Pulmonary artery endothelial cell (primary cell): ENCODE measurements around the gene C17orf50. TPM values are rescaled to one million over a fixed set of nuclear protein-coding genes. Genes with fewer than 3 reads are reported as not detected.

Experiments used
- DNase-seq: peaks from one replicate; pipeline ENCODE4 v3.0.0-alpha.2; 2011; ENCODE audit warnings: low read depth, low spot score
- total RNA-seq: library from RNA; depleted of rRNA; stranded (reverse); fragments of >200 nt; gene quantifications from 2 replicates; pipeline ENCODE4 v1.2.3, GENCODE V29; 2014

Gene C17orf50
- total RNA-seq, 1 donor from 2014 or later, result not detected

DNA sequence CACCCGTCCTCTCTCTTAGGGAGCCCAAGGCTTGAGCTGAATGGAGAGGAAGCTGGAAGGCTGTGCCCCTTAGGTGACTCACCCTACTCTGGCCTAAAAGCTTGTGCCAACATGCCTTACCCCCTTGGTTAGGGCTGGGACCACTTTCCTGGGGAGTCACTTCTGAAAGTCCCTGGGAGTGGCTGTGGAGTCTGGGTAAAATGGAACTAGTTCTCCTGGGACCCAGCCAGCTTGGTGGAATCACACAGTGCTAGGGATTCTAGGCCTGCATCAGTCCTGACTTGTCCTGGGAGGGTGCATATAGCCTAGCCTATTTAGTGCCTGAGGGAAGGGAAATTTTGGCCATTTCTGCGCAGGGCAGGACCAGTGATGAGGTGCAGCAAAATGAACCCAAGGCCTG is 24.2 kb downstream of the C17orf50 start:
- no peak for DNase-seq

DNA sequence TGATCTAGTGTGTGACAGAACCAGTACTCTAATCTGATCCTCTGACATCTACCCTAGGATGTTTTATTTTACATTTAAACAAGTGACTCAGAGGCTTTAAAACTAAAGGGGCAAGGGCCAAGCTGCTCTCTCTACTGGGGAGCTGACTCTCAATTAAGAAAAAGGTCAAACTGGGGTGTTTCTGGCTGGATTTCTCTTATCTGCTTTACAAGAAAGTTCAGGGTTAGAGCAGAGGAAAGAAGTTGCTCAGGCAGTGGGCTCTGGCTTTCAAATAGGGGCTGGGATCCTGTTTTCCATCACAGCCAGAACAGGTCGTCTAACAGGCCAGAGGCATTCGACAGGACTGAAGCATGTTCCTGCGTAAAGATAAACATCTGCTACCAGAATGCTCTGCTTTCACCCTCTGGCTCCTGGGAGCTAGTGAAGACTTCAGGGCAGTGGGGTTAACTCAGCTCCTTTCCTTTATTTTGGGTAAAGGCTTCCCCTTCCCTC is 26.3 kb downstream of the C17orf50 start:
- no peak for DNase-seq

DNA sequence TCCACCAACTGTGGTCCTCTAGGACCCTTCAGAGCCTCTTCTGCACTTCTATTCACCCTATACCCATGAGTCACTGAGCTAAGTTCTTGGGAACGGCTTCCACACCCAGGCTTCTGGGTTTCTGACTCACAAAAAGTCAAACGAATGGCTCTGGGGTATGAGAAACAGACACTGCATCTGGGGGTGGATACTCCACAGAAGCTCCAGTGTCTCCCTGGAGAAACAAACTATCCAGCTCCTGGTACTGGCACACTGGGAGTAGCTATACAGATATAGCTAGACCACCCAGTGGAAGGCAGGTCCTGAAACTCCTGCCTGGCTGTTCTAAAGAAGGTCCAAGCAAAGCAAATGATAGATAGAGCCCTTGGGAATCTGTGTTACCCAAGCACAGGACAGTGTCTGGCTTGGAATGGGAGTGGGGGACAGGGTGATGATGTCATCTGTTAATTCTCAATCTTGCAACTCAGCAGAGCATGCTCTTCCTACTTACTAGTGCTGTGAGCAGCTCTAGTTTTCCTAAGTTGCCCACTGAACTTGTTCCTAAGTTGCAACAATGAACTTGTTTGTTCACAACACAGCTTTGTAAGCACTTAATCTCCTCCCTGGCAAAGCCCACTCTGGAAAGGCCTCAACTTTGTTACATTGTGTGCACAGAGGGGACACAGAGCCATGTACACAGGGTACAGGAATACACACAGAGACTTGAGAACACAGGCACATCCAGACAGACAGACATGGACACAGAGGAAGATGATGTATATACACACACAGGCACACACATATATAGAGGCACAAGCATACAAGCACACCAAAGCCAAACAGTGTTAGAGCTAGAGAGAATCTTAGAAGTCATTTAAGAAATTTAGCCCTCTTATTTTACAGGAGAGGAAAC is 28.0 kb downstream of the C17orf50 start:
- DNase-seq, result no peak

DNA sequence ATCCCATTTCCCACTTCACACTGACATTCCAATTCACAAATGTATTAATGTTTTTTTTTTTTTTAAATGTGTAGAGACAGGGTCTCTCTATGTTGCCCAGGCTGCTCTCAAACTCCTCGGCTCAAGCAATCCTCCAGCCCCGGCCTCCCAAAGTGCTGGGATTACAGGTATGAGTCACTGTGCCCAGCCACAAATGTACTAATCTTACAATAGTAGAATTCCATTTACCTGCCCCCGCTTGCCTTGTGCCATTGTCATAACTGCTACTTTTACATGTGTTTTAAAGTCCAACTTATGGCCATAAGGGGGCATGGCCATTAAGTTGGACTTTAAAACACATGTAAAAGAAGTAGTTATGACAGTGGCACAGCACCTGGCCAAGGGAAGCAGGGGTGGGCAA is 30.2 kb downstream of the C17orf50 start:
- DNase-seq, result no peak

DNA sequence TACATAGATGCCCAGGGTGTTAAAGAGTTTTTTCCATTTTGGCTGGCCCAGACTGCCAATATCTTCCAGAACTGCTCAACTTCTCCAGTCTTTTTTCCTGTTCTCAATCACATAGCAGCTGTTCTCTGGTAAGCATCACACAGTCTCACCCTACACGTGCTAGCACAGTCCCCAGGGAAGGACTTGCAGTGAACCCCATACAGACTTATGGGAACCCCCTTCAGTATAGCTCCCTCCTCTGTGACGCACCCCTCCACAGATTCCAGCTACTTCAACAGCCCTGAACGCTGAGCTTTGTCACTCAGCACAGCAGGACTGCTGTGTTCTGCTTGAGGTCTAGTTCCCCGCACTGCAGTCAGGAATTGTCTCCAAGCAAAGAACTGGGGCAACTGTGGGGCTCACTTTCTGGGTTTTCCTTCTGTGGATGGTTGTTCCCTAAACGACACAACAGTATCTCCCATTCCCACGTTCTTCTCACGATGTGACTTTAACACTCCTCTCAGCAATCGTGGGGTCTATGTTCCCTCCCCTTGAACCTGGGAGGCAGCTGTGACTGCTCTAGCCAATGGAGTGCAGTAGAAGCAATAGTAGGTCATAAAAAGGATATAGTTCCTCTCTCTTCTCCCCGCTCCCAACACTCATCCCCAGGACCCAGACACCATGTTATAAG is 31.1 kb downstream of the C17orf50 start:
- no peak for DNase-seq

DNA sequence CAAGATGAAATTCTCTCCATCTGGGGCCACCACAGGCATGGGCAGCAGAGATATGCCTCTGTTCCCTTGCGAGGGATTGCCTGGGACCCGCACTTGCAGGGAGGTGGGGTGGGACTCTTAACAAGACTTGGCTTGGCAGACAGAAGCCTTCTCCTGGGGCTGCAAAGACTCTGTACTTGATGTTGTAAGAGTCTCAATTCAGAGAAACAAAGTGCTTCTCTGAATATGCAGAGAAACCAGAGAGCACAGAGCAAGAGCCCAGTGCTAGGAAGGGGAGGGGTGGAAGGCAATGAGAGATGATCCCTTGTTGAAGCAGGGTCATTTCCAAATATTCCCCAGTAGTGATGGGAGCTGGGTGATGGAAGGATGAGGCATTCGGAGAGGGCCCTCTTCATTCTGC is 32.6 kb downstream of the C17orf50 start:
- DNase-seq, result no peak

DNA sequence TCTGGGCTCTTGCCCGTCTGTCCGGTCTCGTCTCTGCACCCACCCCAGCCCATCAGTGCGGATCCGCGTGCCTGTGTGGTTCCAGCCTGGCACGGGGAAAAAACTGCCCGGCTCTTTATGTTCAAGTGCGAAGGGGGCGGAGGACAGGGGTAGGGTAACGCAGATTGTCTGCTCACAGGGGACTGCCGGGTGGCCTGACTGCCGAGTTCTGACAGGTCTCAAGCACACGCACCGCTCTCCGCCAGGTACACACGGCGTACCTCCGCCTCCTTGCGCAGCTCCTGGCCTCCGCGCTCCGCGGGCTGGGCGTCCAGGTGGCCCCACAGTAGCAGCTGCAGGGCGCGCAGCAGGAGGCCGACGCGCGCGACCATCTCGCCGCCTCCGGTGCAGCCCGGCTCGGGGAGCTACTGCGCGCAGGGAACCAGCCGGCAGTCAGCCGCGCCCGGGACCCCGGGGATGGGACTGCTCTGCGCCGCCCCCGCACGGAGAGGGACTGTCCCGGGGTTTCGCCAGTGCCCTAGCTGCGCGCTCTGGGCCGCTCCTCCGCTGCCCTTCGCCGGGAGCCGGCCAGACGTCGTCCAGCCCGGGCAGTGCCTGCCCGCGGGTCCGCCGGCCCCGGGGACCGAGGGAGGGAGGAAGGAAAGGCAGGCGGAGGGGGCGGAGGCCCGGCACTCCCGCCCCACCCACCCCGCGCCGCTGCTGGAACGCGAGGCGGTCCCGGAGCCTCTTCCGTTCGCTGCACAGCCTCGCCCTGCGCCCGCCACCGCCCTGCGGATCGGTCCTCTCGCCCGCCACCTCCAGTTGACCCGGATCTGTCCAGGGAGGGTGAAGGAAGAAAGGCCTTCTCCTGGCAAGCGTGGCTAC is 34.6 kb downstream of the C17orf50 start, which contains the start of gene MMP28:
TSS of gene MMP28 (minus strand) at position 635 of the 864 bp plus-strand sequence. CDS start at position 371, 264 bp downstream.
- DNase-seq, result no peak

DNA sequence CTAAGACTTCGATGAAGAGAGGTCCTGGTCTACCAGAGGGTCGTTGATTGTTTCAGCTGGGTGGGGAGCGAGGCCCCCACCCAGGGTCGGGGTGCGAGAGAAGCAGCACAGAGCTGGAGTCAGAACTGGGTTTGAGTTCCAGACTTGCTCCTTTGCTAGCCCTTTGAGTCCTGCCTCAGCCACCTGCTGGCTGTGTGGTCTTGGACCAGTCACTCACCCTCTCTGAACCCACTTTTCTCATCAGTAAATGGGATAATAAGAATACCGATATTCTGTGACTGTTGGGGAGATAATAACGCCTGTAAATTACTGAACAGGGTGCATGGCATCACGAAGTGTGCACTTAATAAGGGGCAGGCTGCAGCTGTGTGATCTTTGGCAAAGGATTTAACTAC is 35.2 kb downstream of the C17orf50 start:
- DNase-seq, result no peak

DNA sequence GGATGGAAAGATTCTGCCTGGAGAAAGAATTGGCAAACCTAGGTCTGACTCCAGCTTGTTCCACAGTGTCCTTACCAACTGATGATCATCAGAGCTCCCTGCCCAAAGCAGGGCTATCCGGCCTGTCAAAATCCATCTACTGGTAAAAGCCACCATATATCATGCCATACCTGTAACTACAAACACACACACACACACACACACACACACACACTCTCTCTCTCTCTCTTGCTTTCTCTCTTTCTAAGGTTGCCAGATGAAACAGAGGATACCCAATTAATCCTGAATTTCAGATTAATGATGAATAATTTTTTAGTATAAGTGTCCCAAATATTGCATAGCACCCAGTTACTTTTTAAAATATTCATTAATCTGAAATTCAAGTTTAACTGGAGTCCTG is 36.3 kb downstream of the C17orf50 start:
- no peak for DNase-seq

DNA sequence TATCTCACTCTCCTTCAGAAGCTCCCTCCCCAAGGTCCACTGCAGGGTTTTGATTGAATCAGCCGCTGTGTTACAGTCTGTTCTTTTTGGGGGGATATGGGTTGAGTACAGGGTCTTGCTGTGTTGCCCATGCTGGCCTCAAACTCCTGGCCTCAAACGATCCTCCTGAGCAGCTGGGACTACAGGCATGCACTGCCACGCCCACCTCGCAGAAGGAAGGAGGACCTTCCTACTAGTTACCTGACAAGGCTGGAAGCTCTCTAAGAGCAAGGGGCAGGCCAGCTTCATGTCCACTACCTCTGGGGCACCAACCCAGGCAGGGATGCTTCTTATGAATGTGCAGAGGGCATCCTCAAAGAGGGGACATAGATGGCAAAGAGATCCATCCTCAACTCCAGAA is 36.7 kb downstream of the C17orf50 start:
- DNase-seq, result no peak

DNA sequence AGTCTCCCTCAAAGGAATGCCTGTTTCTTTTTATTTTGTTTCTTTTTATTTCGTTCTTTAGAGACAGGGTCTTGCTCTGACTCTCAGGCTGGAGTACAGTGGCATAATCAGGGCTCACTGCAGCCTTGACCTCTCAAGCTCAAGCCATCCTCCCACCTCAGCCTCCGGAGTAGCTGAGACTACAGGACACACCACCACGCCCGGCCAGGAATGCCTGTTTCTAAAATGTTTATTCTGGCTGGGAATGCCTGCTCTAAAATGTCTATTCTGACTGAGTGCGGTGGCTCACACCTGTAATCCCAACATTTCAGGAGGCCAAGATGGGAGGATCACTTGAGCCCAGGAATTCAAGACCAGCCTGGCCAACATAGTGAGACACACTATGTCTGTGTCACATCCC is 37.2 kb downstream of the C17orf50 start:
- DNase-seq, result no peak

DNA sequence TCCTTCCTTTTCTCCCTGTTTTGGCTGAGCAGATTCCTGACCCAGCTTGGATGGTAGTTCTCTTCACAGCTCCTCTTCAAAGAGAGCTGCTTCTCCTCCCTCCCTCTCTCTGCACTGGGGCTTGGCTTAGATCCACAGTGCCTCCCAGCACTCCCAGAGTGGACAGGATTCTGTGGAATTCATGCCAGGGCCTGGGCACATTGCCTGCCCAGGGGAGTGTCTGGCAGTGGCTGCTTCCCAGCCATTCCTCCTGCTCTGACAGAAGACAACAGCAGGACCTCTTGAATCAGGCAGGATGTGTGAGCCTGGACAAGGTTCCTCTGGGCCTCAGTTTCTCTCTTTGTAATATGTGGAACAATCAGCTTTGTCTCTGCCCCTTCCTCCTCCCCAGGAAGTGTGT is 39.3 kb downstream of the C17orf50 start:
- DNase-seq, result no peak

DNA sequence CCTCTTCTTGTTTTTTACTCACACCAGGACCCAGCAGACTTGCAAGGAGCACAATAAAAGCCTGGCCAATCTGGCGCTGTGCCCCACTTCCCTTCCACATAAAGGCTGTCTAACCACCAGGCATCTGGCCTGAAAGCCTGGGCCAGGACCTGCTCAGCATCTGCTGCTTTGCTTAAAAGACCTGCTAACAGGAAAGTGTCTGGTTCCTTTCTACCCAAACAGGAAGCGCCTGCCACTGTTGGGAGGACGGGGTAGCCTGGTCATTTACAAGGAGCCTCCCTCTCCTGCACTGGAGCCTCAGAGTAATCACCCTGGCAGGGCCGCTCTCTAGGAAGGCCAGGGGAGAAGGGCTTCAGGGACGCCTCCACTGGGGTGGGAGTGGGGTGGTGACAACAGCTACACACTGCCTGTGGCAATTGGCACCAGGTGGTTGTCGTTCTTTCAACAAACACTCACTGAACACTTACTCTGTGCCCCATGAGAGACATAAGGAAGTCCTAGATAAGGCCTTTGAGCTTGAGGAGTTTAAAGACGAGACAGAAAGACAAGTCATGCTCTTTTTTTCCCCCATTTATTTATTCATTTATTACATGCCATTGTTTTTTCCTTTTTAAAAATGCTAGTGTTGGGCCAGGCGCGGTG is 41.0 kb downstream of the C17orf50 start:
- DNase-seq, result peak; percentile 98

DNA sequence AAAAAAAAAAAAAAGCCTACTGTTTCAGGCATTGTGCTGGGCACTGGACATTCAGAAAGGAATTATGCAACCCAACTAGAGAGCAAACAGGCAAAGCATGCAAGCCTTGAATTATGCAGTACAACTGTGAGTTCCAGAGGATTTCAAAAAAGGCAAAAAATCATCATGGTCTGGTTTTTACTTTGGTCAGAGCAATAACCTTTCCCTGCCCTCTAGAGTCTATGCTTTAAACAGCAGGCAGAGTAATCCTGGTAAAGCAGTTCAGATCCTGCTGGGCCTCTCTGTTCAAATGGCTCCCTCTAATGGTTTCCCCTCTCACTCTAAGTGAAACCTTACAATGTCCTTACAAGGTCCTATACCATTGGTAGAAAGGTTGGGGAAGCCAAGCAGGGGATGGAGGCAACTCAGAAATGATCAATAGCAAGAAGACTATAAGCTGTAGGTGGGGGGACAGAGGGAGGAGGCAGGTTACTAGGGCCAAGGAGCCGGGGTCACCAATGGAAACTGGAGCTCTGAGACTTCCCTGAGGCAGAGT is 44.0 kb downstream of the C17orf50 start:
- DNase-seq, result peak; percentile 71

DNA sequence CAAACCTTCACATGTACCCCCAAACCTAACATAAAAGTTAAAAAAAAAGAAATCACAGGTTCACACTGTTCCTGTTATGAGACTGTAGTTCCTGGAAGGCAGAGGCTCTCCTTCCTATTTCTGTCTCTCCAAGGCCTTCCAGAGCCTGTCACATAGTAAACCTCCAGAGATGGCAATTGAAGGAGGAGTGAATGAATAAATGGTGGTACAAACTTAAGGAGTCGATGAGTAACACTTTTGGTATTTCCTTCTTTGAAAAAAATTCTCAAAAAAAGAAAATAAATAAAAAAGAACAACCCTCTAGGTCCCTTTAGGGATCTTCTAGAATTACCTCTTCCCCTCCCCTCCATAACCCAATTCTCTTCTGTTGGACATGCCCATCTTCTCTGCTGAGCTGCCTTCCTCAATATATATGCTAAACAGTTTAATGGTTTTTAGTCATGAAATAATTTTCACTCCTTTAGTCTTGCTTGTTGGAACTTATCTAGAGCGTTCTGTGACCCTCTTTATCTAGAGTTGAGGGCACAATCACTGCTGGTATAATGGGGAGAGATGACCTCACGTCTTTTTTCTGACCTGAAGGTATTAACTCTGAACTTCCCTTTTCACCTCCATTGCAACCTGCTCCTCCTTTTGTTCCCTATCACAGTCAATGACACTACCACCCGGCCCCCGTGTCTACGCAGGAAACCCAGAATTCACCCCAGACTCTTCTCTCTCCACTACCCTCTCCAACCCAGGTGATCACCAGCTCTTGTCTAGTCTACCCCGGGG is 46.9 kb downstream of the C17orf50 start:
- no peak for DNase-seq

DNA sequence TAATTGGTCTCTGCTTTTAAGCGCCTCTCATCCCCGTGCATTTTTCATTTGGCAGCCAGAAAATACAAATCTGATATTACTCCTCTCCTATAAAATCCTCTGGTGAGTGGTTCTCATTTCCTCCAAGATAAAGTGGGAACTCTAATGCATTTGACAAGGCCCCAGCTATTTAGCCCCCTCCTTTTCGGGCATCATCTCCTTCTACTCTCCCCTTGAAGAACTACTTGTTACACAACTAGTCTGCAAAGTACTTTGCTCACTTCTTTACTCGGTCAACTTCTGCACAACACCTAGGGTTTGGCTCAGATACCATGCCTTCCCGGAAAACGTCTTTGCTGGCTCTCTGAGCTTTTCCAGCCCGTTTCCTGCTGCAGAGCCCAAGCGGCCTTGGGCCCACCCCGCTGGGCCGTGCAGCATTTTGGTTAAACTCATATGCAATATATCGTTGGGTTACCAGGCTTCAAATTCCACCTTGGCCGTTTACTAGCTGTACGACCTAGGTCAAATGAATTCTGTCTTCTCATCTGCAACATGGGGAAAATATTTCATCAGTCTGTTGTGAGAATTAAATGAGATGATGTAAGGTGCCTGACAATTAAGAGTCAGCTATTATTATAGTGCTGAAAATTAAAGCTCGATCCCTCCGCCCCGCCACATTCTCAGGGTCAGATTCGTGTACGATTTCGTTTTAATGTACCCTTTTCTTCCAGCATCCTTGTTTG is 47.7 kb downstream of the C17orf50 start:
- no peak for DNase-seq

DNA sequence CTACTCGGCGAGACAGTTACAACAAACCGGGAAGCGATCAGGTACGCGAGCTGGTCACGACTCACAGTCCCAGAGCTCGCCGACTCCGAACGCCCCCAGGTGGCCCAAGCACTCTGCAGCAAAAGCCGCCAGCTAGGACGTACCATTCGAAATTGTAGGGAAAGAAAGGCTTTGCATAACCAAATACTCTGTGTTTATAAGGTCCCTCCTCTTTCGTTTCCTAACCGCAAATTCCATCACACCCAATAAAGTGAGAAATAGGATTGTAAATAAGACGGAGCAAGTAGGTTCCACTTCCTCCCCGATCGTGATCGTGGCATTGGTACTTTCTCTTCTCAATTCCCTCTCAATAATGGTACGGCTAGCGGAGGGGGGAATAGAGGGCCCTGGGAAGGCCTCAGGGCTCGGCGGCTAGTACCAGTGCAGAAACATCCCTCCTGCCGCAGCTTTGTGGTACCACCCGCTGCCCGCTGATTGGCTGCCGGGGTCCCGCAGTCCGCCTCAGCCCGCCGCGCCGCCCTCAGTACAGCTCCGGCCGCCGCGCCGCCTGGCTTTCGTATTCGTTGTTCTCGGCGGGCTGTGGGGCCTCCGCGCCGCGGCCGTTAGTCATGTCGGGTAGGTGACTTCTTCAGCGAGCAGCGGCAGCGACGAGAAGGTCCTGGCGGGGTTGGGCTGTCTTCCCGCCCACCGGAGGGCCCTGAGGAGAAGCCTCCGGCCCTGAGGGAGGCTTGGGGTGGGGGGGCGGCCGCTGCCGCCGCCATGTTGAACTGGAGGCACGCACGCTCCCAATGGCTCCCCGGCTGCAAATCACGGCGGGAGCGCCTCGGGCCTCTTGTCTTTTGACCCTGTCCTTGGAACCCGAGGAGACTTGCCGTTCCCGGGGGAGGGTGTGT is 48.5 kb downstream of the C17orf50 start, which contains the start of gene TAF15:
TSS of gene TAF15 (plus strand) at position 523 of the 893 bp plus-strand sequence. CDS start at position 609, 86 bp downstream.
- peak; percentile 96 for DNase-seq

DNA sequence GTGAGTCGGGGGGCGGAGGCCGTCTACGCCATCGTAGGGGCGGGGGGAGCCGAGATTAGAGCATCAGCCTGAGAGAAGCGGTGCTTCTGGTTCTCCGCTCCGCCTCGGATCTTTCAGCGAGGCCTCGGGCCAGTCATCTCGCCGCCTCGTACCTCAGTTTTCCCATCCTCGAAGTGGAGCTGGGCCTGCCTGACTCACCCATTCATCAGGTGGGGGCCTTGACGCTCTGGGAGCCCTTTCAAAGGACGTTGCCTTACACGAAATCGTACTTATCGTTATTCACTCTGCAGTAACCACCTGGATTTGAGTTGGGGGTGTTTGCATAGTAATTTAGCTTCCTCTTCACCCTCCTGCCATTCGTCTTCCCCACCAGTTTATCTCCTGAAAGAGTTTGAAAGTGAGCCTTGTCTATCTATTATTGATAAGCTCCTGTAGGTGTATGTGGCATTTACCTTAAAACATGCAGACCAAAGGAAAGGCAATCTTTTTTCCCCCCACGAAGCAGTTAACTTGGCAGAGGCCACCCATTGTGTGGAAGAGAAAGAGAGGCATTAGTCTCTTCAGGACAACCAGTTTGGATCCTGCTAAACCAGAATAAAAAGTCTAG is 49.3 kb downstream of the C17orf50 start:
- no peak for DNase-seq
